ENCODE data around the gene NAT8L. TPM values are rescaled to one million over a fixed set of nuclear protein-coding genes. Genes with fewer than 3 reads are reported as not detected.

Gene NAT8L
- total RNA-seq, 2 donors from 2014 or later = 0.11 to 0.17 TPM

DNA sequence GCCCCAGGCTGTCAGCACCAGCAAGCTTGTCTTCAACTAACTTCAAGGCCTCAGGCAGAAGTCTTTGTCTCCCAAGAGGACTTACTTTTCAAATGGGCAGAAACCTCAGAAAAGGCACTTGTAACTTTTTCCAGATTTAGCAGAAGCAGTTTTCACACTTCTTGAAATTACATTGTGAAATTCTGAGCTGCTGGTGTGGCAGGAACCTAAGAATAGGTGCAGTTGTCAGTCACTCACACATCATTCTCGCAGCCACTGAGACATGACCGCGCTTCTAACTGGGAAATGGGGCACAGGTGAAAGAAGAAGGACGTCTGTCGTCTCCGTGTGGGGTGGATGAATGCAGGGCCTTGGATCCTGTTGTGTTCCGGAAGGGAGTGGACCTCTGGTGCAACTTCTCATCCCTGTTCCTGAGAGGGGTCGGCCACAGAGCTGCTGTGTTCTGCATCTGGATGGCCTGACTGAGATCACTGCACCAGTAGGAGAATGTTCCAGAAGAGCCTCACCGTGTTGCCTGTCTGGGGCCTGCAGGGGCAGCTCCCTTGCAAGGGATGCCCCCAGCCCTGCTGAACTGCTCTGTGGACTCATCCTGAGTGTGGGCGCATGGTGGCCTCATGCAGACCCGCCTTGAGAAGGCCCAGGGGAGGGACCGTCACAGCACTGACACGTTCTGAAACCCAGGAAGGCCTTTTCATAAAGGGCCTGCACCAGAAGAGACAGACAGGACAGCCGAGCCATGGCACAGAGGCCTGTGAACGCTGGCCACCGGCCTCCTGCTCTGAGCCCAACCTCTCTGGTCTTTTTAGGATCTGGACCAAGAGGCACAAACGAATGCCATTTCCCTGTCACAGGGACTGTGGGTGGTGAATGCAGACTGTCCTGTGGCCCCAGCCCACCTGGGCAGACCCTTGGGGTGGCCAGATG is 18.7 kb downstream of the NAT8L start:
- H3K4me1 ChIP-seq = no peaks in the 10 kb centered on the region
- DNase-seq = no peak
- no peak overlapping the region for H3K9ac ChIP-seq (ENCODE audit: low read depth in 2 of 2, low read length in 2 of 2)
- H3K27ac ChIP-seq = no peak overlapping the region
- no peaks in the 10 kb centered on the region for H3K9me3 ChIP-seq
- no peaks in the 10 kb centered on the region for H3K36me3 ChIP-seq
- H3K27me3 ChIP-seq = no peaks in the 10 kb centered on the region
- H3K4me3 ChIP-seq = no peak overlapping the region
- intact Hi-C loops (cut with DNase I) = no loop called here
- no peak for TF ChIP-seq CTCF (IDR thresholded peaks at IDR 0.05)

- no peak for TF ChIP-seq CTCF (IDR thresholded peaks at IDR 0.05)
- Histone ChIP-seq H3K9ac (ENCODE audit: low read depth in 2 of 2, low read length in 2 of 2) (no peak overlapping the region), H3K4me1 (no peaks in the 10 kb centered on the region), H3K27me3 (no peaks in the 10 kb centered on the region), H3K36me3 (no peaks in the 10 kb centered on the region), H3K4me3 (no peak overlapping the region), H3K27ac (no peak overlapping the region), H3K9me3 (no peaks in the 10 kb centered on the region)
- intact Hi-C loops (cut with DNase I) = no loop called here
- DNase-seq = no peak
Measured at GRCh38 chr4:2078584-2078983, 19.5 kb downstream of the NAT8L start.

DNA sequence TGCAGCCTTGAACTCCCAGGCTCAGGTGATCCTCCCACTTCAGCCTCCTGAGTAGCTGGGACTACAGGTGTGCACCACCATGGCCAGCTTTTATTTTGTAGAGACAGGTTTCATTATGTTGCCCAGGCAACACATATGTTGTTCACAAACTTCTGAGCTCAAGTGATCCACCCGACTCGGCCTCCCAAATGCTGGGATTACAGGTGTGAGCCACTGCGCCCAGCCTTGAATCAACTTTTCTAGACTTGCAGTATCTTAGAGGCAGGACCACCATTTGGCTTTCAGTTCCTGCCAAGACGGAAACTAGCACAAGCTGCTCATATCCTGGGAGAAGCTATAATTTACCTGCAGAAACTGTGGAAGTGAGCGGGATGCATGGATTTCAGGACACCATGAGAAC is 19.9 kb downstream of the NAT8L start:
- Histone ChIP-seq H3K9ac (ENCODE audit: low read depth in 2 of 2, low read length in 2 of 2) (no peak overlapping the region), H3K4me1 (no peaks in the 10 kb centered on the region), H3K9me3 (no peaks in the 10 kb centered on the region), H3K27ac (no peak overlapping the region), H3K27me3 (no peaks in the 10 kb centered on the region), H3K36me3 (no peaks in the 10 kb centered on the region), H3K4me3 (no peak overlapping the region)
- no peak for DNase-seq
- intact Hi-C loops (cut with DNase I) = no loop called here
- no peak for TF ChIP-seq CTCF (IDR thresholded peaks at IDR 0.05)

- Histone ChIP-seq H3K9ac (ENCODE audit: low read depth in 2 of 2, low read length in 2 of 2) (no peak overlapping the region), H3K4me1 (no peaks in the 10 kb centered on the region), H3K4me3 (no peak overlapping the region), H3K27ac (no peak overlapping the region), H3K27me3 (no peaks in the 10 kb centered on the region), H3K36me3 (no peaks in the 10 kb centered on the region), H3K9me3 (no peaks in the 10 kb centered on the region)
- DNase-seq = no peak
- TF ChIP-seq CTCF (IDR thresholded peaks at IDR 0.05) = no peak
- intact Hi-C loops (cut with DNase I) = no loop called here
Measured at GRCh38 chr4:2079926-2080325, 20.8 kb downstream of the NAT8L start.

DNA sequence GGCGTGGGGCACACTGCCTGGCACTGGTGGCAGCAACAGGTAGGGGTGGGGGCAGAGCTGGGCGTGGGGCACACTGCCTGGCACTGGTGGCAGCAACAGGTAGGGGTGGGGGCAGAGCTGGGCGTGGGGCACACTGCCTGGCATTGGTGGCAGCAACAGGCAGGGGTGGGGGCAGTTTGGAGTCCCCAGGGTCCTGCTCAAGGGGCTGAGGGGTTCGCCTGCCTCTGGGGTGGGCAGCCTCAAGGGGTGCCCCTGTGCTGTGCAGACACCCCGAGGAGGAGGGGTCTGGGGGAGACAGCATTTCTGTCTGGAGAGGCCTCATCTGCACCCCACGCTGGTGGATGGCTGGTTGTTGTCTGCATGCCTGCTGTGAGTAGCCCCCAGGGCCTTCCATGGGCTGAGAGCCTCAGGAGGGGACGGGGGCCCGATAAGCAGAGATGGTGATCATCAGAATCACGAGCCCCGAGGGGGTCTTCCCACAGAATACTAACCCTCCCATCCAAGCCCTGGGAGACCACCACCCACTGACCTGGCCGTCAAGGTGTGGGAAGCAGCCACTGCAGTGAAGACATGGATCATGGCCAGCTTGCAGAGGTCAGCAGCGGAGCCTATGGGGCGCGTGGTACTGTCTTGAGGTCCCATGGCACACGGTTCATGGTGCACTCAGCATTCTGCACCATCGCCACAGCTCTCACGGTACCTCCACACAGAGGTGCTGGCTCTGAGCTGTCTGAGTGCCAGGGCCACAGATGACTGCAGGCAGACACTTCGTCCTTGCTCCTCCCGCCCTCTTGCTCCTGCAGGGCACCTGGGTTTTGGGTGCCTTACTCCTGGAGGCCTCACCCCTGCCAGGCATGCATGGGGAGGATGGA is 21.5 kb downstream of the NAT8L start:
- Histone ChIP-seq H3K27me3 (no peaks in the 10 kb centered on the region), H3K36me3 (no peaks in the 10 kb centered on the region), H3K9me3 (no peaks in the 10 kb centered on the region), H3K4me1 (no peaks in the 10 kb centered on the region), H3K27ac (no peak overlapping the region), H3K9ac (ENCODE audit: low read depth in 2 of 2, low read length in 2 of 2) (no peak overlapping the region), H3K4me3 (no peak overlapping the region)
- intact Hi-C loops (cut with DNase I) = no loop called here
- TF ChIP-seq CTCF (IDR thresholded peaks at IDR 0.05) = no peak
- no peak for DNase-seq
